KMS-11 (cell line): ENCODE data around the gene ZNF585A.

ENCODE experiments used
- H2AFZ ChIP-seq: fragments of 200-600 bp; sonication (generic); 2 replicates; pipeline ENCODE4 v1.6.1; 2016; ENCODE audit warnings: antibody characterized with exemption, mixed run types, low read depth
- H3K27ac ChIP-seq: fragments of 200-600 bp; sonication (generic); 2 replicates; pipeline ENCODE4 v1.6.1; 2016; ENCODE audit warnings: mild to moderate bottlenecking, mixed run types
- H3K27me3 ChIP-seq: fragments of 200-600 bp; sonication (generic); 2 replicates; pipeline ENCODE4 v1.6.1; 2017; ENCODE audit warnings: mild to moderate bottlenecking, low read depth, mixed run types, moderate library complexity; ENCODE audit not compliant: insufficient read depth
- H3K36me3 ChIP-seq: fragments of 200-600 bp; sonication (generic); 2 replicates; pipeline ENCODE4 v1.6.1; 2017; ENCODE audit warnings: mild to moderate bottlenecking, mixed run types; ENCODE audit not compliant: insufficient read depth
- H3K4me1 ChIP-seq: fragments of 200-600 bp; sonication (generic); 2 replicates; pipeline ENCODE4 v1.6.1; 2016; ENCODE audit warnings: mild to moderate bottlenecking, low read depth, mixed run types; ENCODE audit not compliant: poor library complexity, severe bottlenecking
- H3K4me2 ChIP-seq: fragments of 200-600 bp; sonication (generic); 2 replicates; pipeline ENCODE4 v1.7.0; 2016; ENCODE audit warnings: mild to moderate bottlenecking, mixed run types
- H3K4me3 ChIP-seq: fragments of 200-600 bp; sonication (generic); IDR thresholded peaks from 2 replicates; pipeline ENCODE4 v1.6.1; 2017; ENCODE audit warnings: low read depth, low read length, mixed read lengths; ENCODE audit not compliant: insufficient read depth
- H3K79me2 ChIP-seq: fragments of 200-600 bp; sonication (generic); 2 replicates; pipeline ENCODE4 v1.6.1; 2016; ENCODE audit warnings: low read depth, mixed run types; ENCODE audit not compliant: insufficient read depth
- H3K9ac ChIP-seq: fragments of 200-600 bp; sonication (generic); 2 replicates; pipeline ENCODE4 v1.6.1; 2016; ENCODE audit warnings: mild to moderate bottlenecking, mixed run types
- H4K20me1 ChIP-seq: fragments of 200-600 bp; sonication (generic); 2 replicates; pipeline ENCODE4 v1.6.1; 2016; ENCODE audit warnings: mild to moderate bottlenecking, mixed run types; ENCODE audit not compliant: insufficient read depth
- CTCF ChIP-seq: fragments of 200-600 bp; sonication (generic); conservative IDR thresholded peaks from 2 replicates; pipeline ENCODE4 v1.6.1; 2017; ENCODE audit warnings: low read depth, mild to moderate bottlenecking, antibody characterized with exemption, low read length, moderate library complexity, mixed read lengths

ZNF585A gene

GRCh38 chr19:37172368-37173366 is at the start of gene ZNF585A:
Gene ZNF585A, minus strand, starts transcription at chr19:37172695. Its CDS starts 2,785 bp downstream, at chr19:37169910.
- no peak for TF ChIP-seq CTCF
- Histone ChIP-seq H3K4me1 (no peaks in the 10 kb centered on the region), H2AFZ (peak within 1 kb of the TSS; percentile 85), H3K36me3 (no peaks in the 10 kb centered on the region), H3K27ac (no peak within 1 kb of the TSS), H3K27me3 (no peaks in the 10 kb centered on the region), H3K4me3 (no peak within 1 kb of the TSS), H3K79me2 (no peaks in the 10 kb centered on the region), H3K4me2 (peak within 1 kb of the TSS; percentile 20; the same call in 1 of the 2 replicates), H4K20me1 (no peaks in the 10 kb centered on the region), H3K9ac (no peak within 1 kb of the TSS)

DNA sequence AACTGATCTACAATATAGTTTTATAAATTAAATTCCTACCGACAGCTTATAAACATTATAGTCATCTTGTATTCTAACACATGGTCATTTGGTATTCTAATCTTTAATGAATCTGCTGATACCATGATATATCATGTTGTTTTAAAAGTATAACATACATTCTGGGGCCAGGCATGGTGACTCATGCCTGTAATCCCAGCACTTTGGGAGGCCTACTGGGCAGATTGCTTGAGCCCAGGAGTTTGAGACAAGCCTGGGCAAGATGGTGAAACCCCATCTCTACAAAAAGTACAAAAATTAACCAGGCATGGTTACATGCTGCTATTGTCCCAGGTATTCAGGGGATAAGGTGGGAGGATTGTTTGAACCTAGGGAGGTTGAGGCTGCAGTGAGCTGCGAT is 48.6 kb upstream of the ZNF585A start:
- Histone ChIP-seq H3K4me1 (no peaks in the 10 kb centered on the region), H3K79me2 (no peaks in the 10 kb centered on the region), H3K4me2 (no peak overlapping the region), H3K36me3 (0 out of 2 replicates have a peak, but pooled peaks cover 4% of the 10 kb centered on the region), H4K20me1 (no peaks in the 10 kb centered on the region), H3K27me3 (no peaks in the 10 kb centered on the region), H2AFZ (no peak overlapping the region), H3K27ac (no peak overlapping the region), H3K4me3 (no peak overlapping the region), H3K9ac (no peak overlapping the region)
- no peak for TF ChIP-seq CTCF

GRCh38 chr19:37220383-37220782 is 47.9 kb upstream of the ZNF585A start:
- Histone ChIP-seq H3K4me3 (no peak overlapping the region), H3K4me1 (no peaks in the 10 kb centered on the region), H4K20me1 (no peaks in the 10 kb centered on the region), H3K79me2 (no peaks in the 10 kb centered on the region), H3K36me3 (0 out of 2 replicates have a peak, but pooled peaks cover 4% of the 10 kb centered on the region), H3K4me2 (no peak overlapping the region), H3K9ac (no peak overlapping the region), H3K27me3 (no peaks in the 10 kb centered on the region), H2AFZ (no peak overlapping the region), H3K27ac (no peak overlapping the region)
- TF ChIP-seq CTCF: no peak

DNA sequence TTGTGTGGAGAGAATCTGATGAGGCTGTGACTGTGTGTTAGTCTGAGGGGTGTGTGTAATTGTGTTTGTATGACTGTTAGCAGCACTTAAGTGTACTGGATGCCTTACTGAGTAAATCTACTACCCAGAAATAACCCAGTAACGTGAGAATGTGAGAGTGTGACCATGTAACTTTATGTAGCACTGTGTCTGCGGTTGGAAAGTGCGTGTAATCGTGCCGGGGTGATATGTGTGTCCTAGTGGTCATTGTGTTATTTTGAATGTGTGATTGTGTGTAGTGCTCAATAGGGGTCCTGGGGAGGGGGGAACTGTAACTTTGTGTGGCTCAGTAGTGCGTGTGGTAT is 46.1 kb upstream of the ZNF585A start:
- Histone ChIP-seq H3K4me3 (no peak overlapping the region), H3K9ac (peak overlapping the region; percentile 33; the same call in 1 of the 2 replicates), H3K27me3 (no peaks in the 10 kb centered on the region), H4K20me1 (no peaks in the 10 kb centered on the region), H3K79me2 (no peaks in the 10 kb centered on the region), H2AFZ (peak overlapping the region; percentile 32), H3K27ac (no peak overlapping the region), H3K4me2 (peak overlapping the region; percentile 3; the same call in 1 of the 2 replicates), H3K36me3 (0 out of 2 replicates have a peak, but pooled peaks cover 4% of the 10 kb centered on the region), H3K4me1 (no peaks in the 10 kb centered on the region)
- no peak for TF ChIP-seq CTCF
